GM23248 (cell line): ENCODE results near the gene PRL. TPM values are rescaled to one million over a fixed set of nuclear protein-coding genes. Genes with fewer than 3 reads are reported as not detected.

Experiments used
- DNase-seq: peaks from one replicate; pipeline ENCODE4 v3.0.0-alpha.2; 2015
- H2AFZ ChIP-seq: fragments of 200-600 bp; sonication (generic); 2 replicates; pipeline ENCODE4 v1.6.1; 2016; ENCODE audit warnings: antibody characterized with exemption
- H3F3A ChIP-seq: fragments of 200-600 bp; sonication (generic); 2 replicates; pipeline ENCODE4 v1.6.1; 2016; ENCODE audit warnings: mild to moderate bottlenecking, antibody characterized with exemption, mixed run types; ENCODE audit not compliant: insufficient read depth
- H3K27ac ChIP-seq: fragments of 200-600 bp; sonication (generic); 2 replicates; pipeline ENCODE4 v1.5.1; 2016; ENCODE audit warnings: mild to moderate bottlenecking
- H3K27me3 ChIP-seq: fragments of 200-600 bp; sonication (generic); replicated peaks from 2 replicates; pipeline ENCODE4 v1.6.1; 2016; ENCODE audit warnings: mild to moderate bottlenecking; ENCODE audit not compliant: insufficient read depth
- H3K36me3 ChIP-seq: fragments of 200-600 bp; sonication (generic); 2 replicates; pipeline ENCODE4 v1.6.1; 2016; ENCODE audit warnings: low read depth, mild to moderate bottlenecking
- H3K4me1 ChIP-seq: fragments of 200-600 bp; sonication (generic); 2 replicates; pipeline ENCODE4 v1.6.1; 2016; ENCODE audit warnings: mild to moderate bottlenecking; ENCODE audit not compliant: insufficient read depth
- H3K4me2 ChIP-seq: fragments of 200-600 bp; sonication (generic); one replicate; pipeline ENCODE4 v1.6.1; 2016; ENCODE audit warnings: mild to moderate bottlenecking; ENCODE audit not compliant: unreplicated experiment
- H3K4me3 ChIP-seq: fragments of 200-600 bp; sonication (generic); 2 replicates; pipeline ENCODE4 v1.5.1; 2016; ENCODE audit warnings: mild to moderate bottlenecking
- H3K79me2 ChIP-seq: fragments of 200-600 bp; sonication (generic); 2 replicates; pipeline ENCODE4 v1.6.1; 2016; ENCODE audit warnings: mild to moderate bottlenecking; ENCODE audit not compliant: insufficient read depth
- H3K9ac ChIP-seq: fragments of 200-600 bp; sonication (generic); 2 replicates; pipeline ENCODE4 v1.6.1; 2016; ENCODE audit warnings: mild to moderate bottlenecking
- H3K9me2 ChIP-seq: fragments of 200-600 bp; sonication (generic); 2 replicates; pipeline ENCODE4 v1.6.1; 2016; ENCODE audit warnings: mixed run types, mild to moderate bottlenecking, moderate library complexity; ENCODE audit not compliant: insufficient read depth
- H3K9me3 ChIP-seq: fragments of 200-600 bp; sonication (generic); one replicate; pipeline ENCODE4 v1.6.1; 2017; ENCODE audit warnings: low read depth
- H4K20me1 ChIP-seq: fragments of 200-600 bp; sonication (generic); 2 replicates; pipeline ENCODE4 v1.6.0; 2016; ENCODE audit not compliant: insufficient read depth
- EZH2 ChIP-seq: fragments of 200-600 bp; sonication (generic); IDR thresholded peaks from 2 replicates; pipeline ENCODE4 v1.6.1; 2018; ENCODE audit warnings: antibody characterized with exemption, mild to moderate bottlenecking; ENCODE audit not compliant: insufficient read depth, poor library complexity, severe bottlenecking
- EZH2phosphoT487 ChIP-seq: fragments of 200-600 bp; sonication (generic); IDR thresholded peaks from 2 replicates; pipeline ENCODE4 v1.6.1; 2018; ENCODE audit warnings: antibody characterized with exemption, moderate library complexity, mild to moderate bottlenecking, low read depth; ENCODE audit not compliant: insufficient read depth
- WGBS, 2 experiments: methylation state at CpG; one replicate each; pipeline ENCODE4 v1.1.6; 2015 to 2017; ENCODE audit warnings: low lambda C conversion rate in 2 of 2, low coverage in 1 of 2; ENCODE audit errors: missing lambda C conversion rate in 2 of 2; 5-methylcytosine and 5-hydroxymethylcytosine counted together
- in situ Hi-C: fragments of 300-500 bp; cut with MboI; formaldehyde crosslinking; loops from 2 replicates; pipeline ENCODE4 v1.15.0; 2020
- polyA plus RNA-seq: library from polyadenylated mRNA; unstranded; fragments of >200 nt; fragmentation: Nextera tagmentation; extraction: Ambion mirVana; gene quantifications from 2 replicates; pipeline ENCODE4 v1.2.1, GENCODE V29; 2016
- total RNA-seq: library from RNA; depleted of rRNA; stranded (reverse); fragments of >200 nt; shearing (Covaris generic); gene quantifications from 2 replicates; pipeline ENCODE4 v1.2.3, GENCODE V29; 2014

Gene PRL
- total and polyA plus RNA-seq, 2 experiments from 2014 or later = 1.2 TPM; not detected in 1

- Histone ChIP-seq H3K36me3 (no peaks in the 10 kb centered on the region), H3K4me1 (no peaks in the 10 kb centered on the region), H2AFZ (no peak overlapping the region), H3K9me2 (no peaks in the 10 kb centered on the region), H4K20me1 (no peaks in the 10 kb centered on the region), H3K9me3 (no peaks in the 10 kb centered on the region), H3K9ac (no peak overlapping the region), H3F3A (no peaks in the 10 kb centered on the region), H3K27me3 (no peaks in the 10 kb centered on the region), H3K4me2 (no peak overlapping the region), H3K79me2 (no peaks in the 10 kb centered on the region), H3K27ac (no peak overlapping the region), H3K4me3 (no peak overlapping the region)
- 57 to 65% methylated on average over 4 of the region's 4 CpGs for WGBS, 2 experiments
- no peak for DNase-seq
- in situ Hi-C loops = no loop called here
- TF ChIP-seq EZH2 (no peak), EZH2phosphoT487 (no peak)
Measured at GRCh38 chr6:22300273-22300998, 3.6 kb upstream of the PRL start.

- in situ Hi-C loops = no loop called here
- no peaks in the 10 kb centered on the region for H3K4me1 ChIP-seq
- 18 to 38% methylated on average over 1 of the region's 1 CpG for WGBS, 2 experiments
Measured at GRCh38 chr6:22298475-22298890, 1.6 kb upstream of the PRL start.

GRCh38 chr6:22296067-22296466 lies 769 bp downstream of the PRL start:
- no peaks in the 10 kb centered on the region for H3F3A ChIP-seq
- WGBS, 2 experiments = 4 to 12% methylated on average over 1 of the region's 1 CpG
- no peak for TF ChIP-seq EZH2
- H3K79me2 ChIP-seq = no peaks in the 10 kb centered on the region
- no peaks in the 10 kb centered on the region for H3K27me3 ChIP-seq
- H2AFZ ChIP-seq = no peak overlapping the region
- DNase-seq = no peak
- no peak overlapping the region for H3K27ac ChIP-seq
- H3K9me2 ChIP-seq = no peaks in the 10 kb centered on the region
- H3K4me3 ChIP-seq = no peak overlapping the region
- in situ Hi-C loops = no loop called here
- H3K4me1 ChIP-seq = no peaks in the 10 kb centered on the region
- H3K9me3 ChIP-seq = no peaks in the 10 kb centered on the region
- H3K9ac ChIP-seq = no peak overlapping the region
- no peaks in the 10 kb centered on the region for H4K20me1 ChIP-seq
- H3K36me3 ChIP-seq = no peaks in the 10 kb centered on the region
- H3K4me2 ChIP-seq = no peak overlapping the region

More at GRCh38 chr6:22298475-22298890, 1.6 kb upstream of the PRL start:
- TF ChIP-seq EZH2 (no peak), EZH2phosphoT487 (no peak)
- no peak overlapping the region for H3K9ac ChIP-seq
- no peak overlapping the region for H3K27ac ChIP-seq
- DNase-seq = peak; percentile 35
- no peaks in the 10 kb centered on the region for H3K9me2 ChIP-seq
- H3K4me3 ChIP-seq = no peak overlapping the region
- no peaks in the 10 kb centered on the region for H3K27me3 ChIP-seq
- H3K9me3 ChIP-seq = no peaks in the 10 kb centered on the region
- H3K4me2 ChIP-seq = no peak overlapping the region
- H3F3A ChIP-seq = no peaks in the 10 kb centered on the region
- no peak overlapping the region for H2AFZ ChIP-seq
- no peaks in the 10 kb centered on the region for H3K79me2 ChIP-seq
- no peaks in the 10 kb centered on the region for H4K20me1 ChIP-seq
- H3K36me3 ChIP-seq = no peaks in the 10 kb centered on the region

DNA sequence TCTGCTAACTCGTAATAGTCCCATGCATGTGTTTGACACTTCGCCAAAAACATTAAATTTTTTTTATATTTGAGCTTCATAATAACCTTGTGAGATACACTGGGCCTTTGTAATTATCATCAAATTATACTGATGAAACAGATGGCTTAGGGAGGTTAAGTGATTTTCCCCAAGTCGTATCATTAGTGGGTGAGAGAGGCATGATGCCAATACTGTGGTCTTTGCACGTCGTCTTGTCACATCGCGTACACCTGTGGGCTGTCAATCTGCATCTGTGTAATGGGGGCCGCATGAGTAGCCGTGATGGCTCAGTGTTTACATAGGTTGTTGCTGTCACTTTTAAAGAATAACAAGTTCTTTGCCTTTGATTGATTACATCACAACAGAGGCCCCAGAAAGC lies 1.7 kb downstream of the PRL start:
- in situ Hi-C loops = no loop called here
- no peaks in the 10 kb centered on the region for H4K20me1 ChIP-seq
- no peaks in the 10 kb centered on the region for H3K4me1 ChIP-seq
- H3K36me3 ChIP-seq = no peaks in the 10 kb centered on the region
- H3K27ac ChIP-seq = no peak overlapping the region
- H3K4me3 ChIP-seq = no peak overlapping the region
- WGBS, 2 experiments = 77 to 80% methylated on average over 9 of the region's 9 CpGs
- H3K9me3 ChIP-seq = no peaks in the 10 kb centered on the region
- no peak overlapping the region for H2AFZ ChIP-seq
- no peaks in the 10 kb centered on the region for H3K27me3 ChIP-seq
- no peak for DNase-seq
- H3K9ac ChIP-seq = no peak overlapping the region
- TF ChIP-seq EZH2 (no peak), EZH2phosphoT487 (no peak)
- H3K4me2 ChIP-seq = no peak overlapping the region
- H3K9me2 ChIP-seq = no peaks in the 10 kb centered on the region
- no peaks in the 10 kb centered on the region for H3K79me2 ChIP-seq
- no peaks in the 10 kb centered on the region for H3F3A ChIP-seq
